ENCODE data around the gene FCRL5. TPM values are rescaled to one million over a fixed set of nuclear protein-coding genes. Genes with fewer than 3 reads are reported as not detected.
A peak's percentile ranks its signal among the peaks of the same experiment; 100 is the strongest.
"Not testable (repeated sequence)": the region's sequence is repeated elsewhere in the genome, so short reads cannot be mapped to it uniquely, and the experiment has no call there.

Gene FCRL5
- total RNA-seq, 1 donor from 2014 or later, result 0.10 TPM

DNA sequence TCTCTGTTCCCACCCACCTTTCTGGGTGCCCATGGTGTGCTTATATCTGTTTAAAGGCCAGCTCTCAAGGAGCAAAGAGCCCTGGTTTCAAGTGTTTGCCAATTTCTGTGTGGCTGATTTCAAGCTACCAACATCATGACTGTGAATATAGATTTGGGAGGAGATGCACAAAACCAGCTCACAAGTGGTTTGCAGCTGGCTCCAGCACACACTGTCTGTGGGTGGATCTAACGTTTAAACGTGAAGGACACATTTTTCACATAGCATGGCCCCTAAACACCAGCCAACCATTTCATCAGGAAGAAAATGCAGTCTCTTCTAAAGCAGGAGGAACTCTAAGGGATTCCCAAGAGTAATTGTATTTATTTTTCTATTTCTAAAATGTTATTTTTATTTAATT, 65.2 kb downstream of the FCRL5 start:
- no peak for DNase-seq

DNA sequence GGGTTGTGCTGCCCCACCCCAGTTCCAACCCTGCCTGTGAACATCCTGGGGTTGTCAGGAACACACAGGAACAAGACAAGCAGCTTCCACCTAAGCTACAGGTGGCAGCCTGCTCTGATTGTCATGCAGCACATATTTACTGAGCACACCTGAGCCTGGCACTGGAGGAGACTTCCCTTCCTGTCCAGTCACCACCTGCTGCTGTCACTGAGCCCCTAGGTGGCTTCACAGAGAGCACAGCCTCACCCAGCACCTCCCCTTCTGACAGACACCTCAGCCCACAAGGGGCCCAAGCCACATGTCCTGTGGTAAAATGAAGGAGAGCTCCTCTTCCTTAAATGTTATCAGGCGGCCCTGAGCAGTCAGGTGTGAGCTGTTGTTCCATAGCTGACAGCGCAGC, 65.9 kb downstream of the FCRL5 start:
- DNase-seq, result not testable (repeated sequence)

DNA sequence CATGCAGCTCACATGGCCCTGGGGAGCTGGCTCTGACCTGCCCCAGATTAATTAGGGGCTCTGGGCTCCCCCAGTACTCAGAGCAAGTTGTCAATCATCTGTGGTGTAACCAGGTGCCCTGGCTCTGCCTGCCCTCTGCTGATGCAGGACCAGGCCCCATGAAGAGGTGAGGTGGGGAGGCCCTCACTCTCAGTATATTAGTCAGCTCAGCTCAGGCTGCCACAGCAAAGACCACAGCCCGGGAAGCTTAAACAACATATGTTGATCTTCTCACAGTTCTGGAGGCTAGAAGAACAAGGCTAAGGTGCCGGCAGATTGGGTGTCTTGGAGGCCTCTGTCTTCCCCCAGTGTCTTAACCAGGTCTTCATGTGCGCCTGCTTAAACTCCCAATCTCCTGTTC, 66.5 kb downstream of the FCRL5 start:
- no peak for DNase-seq

- no peak for DNase-seq
Observed at GRCh38 chr1:157484573-157484972, 67.7 kb downstream of the FCRL5 start.

- DNase-seq, result no peak
Observed at GRCh38 chr1:157483635-157484034, 68.7 kb downstream of the FCRL5 start.

- DNase-seq, result no peak
Observed at GRCh38 chr1:157482717-157483116, 69.6 kb downstream of the FCRL5 start.

DNA sequence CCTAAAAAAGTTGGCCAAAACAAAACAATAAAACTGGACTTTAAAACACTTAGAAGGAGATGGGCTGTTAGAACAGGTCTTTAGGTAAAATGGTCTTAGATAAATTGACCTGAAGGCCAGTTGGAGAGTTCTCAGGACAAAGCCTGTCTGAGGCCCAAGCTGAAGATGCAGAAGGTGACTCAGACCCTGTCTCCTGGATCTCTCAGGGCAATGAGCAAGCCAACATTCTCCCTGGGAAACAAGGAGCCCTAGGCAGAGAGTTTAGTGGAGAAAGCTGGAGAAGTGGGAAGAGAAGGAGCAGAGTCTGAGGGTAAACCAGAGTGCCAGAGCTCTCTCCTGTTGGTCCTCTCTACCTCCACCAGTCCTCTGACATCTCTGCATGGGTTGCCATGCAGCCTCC, 70.1 kb downstream of the FCRL5 start:
- no peak for DNase-seq

- no peak for DNase-seq
Observed at GRCh38 chr1:157478030-157478429, 74.3 kb downstream of the FCRL5 start.

DNA sequence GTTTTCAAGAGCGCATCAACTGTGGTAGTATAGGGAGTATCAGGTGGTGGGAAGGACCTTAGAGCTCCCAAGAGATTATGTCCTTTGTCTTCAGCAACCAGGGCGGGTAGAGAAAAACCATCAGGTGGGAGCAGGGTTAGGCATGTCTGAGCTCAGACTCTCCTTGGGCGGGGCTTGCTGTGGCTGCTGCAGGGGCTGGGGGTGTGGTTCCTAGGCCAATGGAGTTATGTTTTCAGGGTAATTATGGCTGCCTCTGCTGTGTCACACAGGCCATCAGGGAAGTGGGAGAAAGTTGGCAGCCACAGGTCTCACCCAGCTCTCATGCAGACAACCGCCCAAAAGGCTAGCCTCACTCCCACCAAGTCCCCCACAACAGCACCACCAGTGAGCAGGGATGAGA, 74.9 kb downstream of the FCRL5 start:
- no peak for DNase-seq

GRCh38 chr1:157472959-157473358, 79.4 kb downstream of the FCRL5 start:
- DNase-seq, result no peak

DNA sequence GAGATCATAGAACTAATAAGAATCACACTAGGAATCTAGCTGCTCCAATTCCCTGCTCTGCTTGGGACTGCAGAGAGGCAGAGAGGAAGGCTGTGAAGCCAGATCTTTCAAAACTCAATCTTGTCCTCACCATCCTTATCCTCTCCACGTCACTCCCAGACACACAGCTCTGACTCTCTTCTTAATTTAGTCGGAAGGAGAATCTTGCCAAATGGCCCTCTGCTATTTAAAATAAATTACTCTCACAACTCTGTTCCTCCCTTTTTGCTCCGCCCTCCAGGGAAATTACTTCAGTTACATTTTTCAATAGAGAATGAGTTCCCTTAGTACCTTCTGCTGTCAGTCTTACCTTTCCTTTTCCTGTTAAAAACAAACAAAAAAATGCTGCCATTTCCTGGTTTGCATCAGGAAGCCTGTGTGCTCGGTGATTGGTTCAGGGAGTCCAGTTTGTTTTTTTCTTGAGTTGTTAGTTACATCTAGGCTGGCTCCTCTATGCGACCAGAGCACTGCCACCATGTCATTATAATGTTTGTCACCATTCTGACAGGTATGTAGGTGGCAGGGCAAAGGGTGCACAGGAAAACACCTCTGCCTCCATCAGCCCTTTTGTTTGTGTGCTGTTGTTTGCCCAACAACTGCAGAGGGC, 80.1 kb downstream of the FCRL5 start:
- DNase-seq, result peak; percentile 35

- peak; percentile 49 for DNase-seq
Observed at GRCh38 chr1:157471531-157471930, 80.8 kb downstream of the FCRL5 start.

- DNase-seq, result no peak
Observed at GRCh38 chr1:157469752-157470675, 82.3 kb downstream of the FCRL5 start.

DNA sequence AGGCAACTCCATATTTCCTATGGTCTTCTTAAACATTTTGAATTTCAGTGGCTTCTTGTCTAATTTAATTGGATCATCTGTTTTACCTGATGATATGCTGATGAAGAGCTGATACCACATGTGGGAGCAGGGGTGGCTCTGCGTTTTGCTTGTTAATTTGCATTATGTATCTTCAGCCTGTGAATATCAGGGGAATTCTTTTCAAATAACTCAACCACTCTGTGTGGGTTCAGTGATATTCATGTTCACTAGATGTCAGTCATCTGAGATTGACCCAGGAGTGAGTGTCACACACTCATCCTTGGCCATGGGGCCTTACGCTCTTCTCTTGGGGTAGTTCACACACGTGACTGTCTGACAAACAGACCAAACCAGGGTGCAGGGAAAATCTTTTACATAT, 83.0 kb downstream of the FCRL5 start:
- no peak for DNase-seq

GRCh38 chr1:157466011-157466410, 86.3 kb downstream of the FCRL5 start:
- DNase-seq, result no peak

Other genes starting within 250 kb of the FCRL5 start
- gene FCRL4, start 45.6 kb upstream of the FCRL5 start, total RNA-seq, result not detected
- gene FCRL3, start 148.3 kb upstream of the FCRL5 start, total RNA-seq, result 0.10 TPM
- 0.20 TPM for gene FCRL2, start 224.6 kb upstream of the FCRL5 start, total RNA-seq